ENCODE data around the gene RPS6KA2.

DNA sequence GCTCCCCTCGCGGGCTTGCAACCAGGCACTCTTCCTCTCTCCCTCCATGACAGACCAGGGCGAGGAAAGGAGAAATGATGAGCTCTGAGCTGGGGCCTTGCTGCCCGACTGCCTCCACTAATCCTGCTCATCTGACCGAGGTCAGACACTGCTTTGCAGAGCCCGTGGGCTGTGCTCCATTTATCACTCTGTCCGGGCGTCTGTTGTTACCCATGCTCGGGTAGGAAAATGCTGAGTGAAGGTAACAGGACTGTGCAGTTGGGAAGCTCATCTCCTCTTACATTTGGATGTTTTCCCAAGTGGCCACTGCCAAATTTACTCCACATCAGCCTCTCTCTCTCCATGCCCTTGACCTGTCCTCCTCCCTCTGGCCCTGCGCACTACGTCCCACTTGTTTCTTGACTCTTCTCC lies 14.6 kb downstream of the RPS6KA2 start:
- TF ChIP-seq EZH2phosphoT487 (IDR thresholded peaks at IDR 0.05; ENCODE audit: unreplicated experiment) (no peak), POLR2AphosphoS5 (IDR thresholded peaks at IDR 0.05; ENCODE audit: low read depth) (no peak)
- TF ChIP-seq, protein P1, sequence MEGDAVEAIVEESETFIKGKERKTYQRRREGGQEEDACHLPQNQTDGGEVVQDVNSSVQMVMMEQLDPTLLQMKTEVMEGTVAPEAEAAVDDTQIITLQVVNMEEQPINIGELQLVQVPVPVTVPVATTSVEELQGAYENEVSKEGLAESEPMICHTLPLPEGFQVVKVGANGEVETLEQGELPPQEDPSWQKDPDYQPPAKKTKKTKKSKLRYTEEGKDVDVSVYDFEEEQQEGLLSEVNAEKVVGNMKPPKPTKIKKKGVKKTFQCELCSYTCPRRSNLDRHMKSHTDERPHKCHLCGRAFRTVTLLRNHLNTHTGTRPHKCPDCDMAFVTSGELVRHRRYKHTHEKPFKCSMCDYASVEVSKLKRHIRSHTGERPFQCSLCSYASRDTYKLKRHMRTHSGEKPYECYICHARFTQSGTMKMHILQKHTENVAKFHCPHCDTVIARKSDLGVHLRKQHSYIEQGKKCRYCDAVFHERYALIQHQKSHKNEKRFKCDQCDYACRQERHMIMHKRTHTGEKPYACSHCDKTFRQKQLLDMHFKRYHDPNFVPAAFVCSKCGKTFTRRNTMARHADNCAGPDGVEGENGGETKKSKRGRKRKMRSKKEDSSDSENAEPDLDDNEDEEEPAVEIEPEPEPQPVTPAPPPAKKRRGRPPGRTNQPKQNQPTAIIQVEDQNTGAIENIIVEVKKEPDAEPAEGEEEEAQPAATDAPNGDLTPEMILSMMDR (conservative IDR thresholded peaks at IDR 0.05; ENCODE audit: low read depth in 2 of 2), result no peak
